GM12873 (cell line): Measurements from ENCODE around the gene KCNK16.

Experiments used
- CTCF ChIP-seq: IDR thresholded peaks from 2 replicates; pipeline ENCODE4 v1.5.1; 2012; ENCODE audit warnings: low read depth, mild to moderate bottlenecking, moderate library complexity, low read length, control low read depth; ENCODE audit not compliant: insufficient read depth; ENCODE audit errors: missing control alignments

Gene KCNK16

DNA sequence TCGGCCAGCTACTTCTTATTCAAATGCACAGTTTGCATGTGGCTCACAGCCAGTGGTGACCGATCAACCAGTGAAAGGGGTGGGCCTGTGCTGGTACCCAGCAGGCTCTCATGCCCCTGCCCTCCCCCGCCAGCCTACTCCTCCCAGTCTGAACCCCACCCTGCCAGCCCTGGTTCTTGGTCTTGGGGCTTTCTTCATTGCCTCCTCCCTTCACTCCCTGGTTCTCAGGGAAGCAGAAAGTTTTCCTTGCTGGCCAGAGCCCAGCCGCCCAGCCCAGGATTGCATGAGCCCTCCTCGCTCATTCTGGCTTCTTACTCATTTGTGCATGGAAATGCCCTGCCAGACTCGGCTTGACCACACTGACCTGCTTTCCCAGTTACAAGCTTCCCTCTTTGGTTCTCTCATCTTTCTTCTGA lies 49.1 kb downstream of the KCNK16 start:
- no peak for TF ChIP-seq CTCF

DNA sequence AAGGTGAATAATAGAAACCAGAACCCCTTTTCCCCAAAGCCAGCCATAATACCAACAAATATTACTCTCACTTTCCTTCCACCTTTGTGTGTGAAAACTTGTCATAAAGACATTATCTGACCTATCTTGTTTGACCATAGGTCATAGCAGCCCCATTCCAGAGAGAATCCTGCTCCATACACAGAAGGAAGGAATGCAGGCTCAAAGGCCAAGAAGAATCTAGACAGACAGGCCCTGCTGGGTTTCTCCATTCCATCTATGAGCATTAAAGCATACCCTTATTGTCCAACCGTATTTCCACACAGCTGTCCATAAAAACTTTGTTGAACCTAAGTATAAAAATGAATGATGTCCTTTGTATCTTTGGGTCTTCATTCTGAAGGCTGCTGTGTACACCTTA lies 52.5 kb downstream of the KCNK16 start:
- TF ChIP-seq CTCF, result no peak

DNA sequence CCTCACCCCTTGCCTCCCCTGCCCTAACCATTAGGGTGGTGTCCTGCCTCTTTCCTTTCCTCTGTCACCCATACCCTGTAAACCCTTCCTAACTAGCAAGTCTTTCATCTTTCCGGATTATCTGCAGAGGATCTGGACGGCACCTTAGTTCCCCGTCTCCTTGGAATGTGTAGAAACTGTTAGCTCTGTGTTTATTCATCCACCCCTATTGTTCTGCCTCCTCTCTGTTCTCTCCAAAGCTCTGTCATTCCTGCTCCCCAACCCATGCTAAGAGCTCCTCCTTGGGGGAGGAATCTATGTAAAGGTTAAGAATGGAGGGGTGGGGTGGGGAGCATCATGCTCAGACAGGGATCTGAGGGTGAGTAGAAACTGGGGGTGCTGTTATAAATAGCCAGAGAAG lies 53.8 kb downstream of the KCNK16 start:
- TF ChIP-seq CTCF, result no peak

GRCh38 chr6:39268171-39268570 lies 54.3 kb downstream of the KCNK16 start:
- TF ChIP-seq CTCF, result no peak

- no peak for TF ChIP-seq CTCF
Measured at GRCh38 chr6:39266782-39267355, 55.6 kb downstream of the KCNK16 start.

DNA sequence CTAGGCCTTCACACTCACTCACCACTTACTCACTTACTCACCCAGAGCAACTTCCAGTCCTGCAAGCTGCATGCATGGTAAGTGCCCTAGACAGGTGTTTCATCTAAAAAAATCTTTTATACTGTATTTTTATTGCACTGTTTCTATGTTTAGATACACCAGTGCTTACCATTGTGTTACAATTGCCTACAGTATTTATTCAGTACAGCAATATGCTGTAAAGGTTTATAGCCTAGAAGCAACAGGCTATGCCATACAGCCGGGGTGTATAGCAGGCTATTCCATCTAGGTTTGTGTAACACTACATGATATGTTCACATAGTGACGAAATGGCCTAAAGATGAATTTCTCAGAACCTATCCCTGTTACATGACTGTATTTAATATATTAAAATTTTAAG lies 56.1 kb downstream of the KCNK16 start:
- TF ChIP-seq CTCF, result no peak
